Activated CD4-positive, alpha-beta T cell treated with anti-CD3 and anti-CD28 coated beads, Interleukin-2, Interleukin-4, amounts not matched to agents 100 ng/mL and 50 ng/mL, durations not matched to agents 16 hours and 8 hours (primary cell): ENCODE data around the gene ZSWIM9.

Experiments used
- DNase-seq: peaks from one replicate; pipeline ENCODE4 v3.0.0-alpha.2; 2020; ENCODE audit warnings: low spot score

The ZSWIM9 gene

DNA sequence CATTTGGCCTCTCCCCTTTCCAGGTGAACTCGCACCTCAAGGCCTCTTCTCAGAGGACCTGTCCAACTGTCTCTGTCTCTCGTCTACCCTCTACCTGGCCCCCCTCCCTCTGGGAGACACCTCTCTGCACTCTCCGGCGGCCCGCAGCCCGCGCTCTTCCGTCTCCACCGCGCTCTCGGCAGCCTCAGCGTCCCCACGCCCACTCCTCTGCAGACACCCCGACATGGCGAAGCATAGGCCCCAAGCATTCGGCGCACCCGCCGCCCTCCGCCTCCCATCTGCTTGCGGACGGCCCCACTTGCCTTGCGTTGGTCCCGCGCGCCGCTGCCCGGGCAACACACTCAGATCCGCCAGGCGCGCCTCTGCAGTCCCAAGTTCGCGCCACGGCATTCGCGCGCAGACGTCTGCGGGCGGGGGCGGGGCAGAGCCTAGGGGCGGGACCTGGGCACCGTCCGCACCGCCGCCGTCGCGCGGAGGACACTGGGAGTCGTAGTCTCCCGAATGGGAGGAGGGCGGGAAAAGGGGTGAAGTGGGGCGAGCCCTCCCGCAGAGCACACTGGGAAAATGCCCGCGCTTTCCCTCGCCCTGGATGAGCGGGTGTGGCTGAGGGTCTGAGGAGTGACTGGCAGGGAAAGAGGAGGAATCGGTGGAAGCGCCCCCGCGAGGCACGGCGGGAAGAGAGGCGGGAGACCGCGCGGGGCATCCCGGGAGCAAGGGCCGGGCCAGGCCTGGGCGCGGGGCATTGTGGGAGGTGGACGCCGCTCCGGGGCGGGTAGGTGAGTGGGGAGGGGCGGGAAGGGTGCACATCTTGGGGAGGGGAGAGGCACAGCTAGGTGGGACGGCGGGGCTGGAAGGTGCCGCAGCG lies at the start of gene ZSWIM9, which contains the start of gene LIG1:
Gene ZSWIM9, plus strand, starts transcription at position 742 of the 865 bp plus-strand sequence. CDS start 1,123 bp downstream, outside the sequence.
Gene LIG1, minus strand, starts transcription at position 406 of the 865 bp plus-strand sequence. CDS start 4,778 bp downstream, outside the sequence.
- DNase-seq: peak; percentile 91

DNA sequence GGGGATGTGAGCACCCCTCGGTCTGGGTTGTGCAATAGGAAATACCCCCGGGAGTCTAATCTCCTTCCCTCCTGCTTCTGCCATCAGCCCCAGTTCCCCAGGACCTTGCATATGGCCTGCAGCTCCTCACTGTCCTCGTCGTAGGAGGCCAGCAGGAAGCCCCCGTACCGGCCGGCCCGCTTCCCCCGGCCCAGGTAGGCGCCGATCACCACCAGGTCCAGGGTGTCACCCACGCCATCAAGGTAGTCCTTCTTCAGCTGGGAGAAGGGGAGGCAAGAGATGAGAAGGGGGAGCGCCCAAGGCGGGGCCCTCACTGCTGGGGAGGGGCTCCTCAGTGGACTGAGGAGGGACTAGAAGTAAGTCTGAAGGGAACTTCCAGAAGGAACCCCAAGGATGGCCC lies 49.4 kb upstream of the ZSWIM9 start:
- no peak for DNase-seq

DNA sequence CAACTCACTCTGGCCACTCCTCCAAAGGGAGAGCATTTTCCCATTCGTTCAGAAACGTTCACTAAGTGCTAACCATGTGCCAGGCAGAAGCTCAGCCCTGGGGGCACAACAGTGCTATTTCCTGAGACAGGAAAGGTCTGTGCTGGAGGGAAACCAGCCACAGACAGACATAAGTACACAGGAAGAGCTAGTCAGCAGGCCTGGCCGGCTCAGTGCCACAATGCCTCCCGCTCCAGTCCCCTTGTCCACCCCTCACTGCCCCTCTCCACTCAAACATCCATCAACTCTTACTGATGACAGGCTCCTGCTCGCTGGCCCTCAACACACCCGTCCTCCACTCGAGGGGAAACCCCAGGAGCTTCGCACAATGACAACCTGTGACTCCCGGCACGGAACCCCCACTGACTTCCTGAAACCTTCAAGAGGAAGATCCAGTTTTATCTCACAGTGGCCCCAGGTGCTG lies 48.5 kb upstream of the ZSWIM9 start:
- DNase-seq: peak; percentile 22

DNA sequence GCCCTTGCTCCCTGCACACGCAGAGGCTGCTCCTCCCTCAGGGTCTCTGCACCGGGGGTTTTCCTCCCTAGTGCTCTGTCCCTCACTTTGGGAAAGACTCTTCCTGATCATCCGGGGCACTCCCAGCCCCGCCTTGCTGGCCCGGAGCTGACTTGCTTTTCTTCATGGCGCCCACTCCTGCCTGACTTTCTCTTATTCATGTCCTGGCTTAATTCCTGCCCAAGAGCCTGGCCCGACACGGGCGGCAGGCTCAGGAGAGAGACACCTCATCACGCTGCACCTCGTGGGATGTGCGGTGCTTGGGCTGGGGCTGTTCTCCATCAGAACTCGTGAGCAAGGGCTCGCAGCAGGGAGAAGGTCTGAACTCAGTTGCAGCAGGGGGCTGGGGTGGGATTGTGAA lies 48.1 kb upstream of the ZSWIM9 start:
- DNase-seq: no peak

DNA sequence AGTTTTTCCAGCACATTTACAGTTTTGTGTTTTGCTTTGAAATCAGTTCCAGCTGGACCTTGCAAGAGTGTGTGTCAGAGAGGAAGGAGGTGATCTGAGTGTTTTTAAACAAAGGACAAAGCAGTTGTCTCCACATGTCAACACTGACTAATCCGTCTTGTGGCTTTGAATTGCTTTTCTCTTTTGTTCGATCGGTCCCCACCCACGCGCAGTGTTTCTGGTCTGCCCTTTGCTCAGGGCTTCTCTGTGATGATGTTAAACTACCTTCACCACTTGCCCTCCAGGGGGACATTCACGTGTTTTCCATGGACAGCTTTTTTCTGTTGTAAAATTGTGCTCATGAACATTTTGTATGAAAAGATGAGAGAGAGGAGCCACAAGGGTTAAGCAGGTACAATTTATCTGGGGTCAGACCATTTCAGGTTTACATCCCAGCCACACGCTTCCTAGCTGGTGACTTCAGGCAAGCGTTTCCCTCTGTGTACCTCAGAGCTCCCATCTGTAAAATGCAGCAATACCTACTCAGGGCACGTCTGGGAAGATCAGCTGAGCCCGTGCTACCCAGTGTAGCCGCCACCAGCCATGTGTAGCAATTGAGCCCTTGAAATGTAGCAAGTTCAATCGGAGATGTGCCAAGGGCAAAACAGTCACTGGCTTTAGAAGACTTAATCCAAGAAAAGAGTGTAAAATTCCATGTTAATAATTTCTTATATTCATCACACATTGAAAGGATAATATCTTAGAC lies 46.4 kb upstream of the ZSWIM9 start:
- peak; percentile 7 for DNase-seq

DNA sequence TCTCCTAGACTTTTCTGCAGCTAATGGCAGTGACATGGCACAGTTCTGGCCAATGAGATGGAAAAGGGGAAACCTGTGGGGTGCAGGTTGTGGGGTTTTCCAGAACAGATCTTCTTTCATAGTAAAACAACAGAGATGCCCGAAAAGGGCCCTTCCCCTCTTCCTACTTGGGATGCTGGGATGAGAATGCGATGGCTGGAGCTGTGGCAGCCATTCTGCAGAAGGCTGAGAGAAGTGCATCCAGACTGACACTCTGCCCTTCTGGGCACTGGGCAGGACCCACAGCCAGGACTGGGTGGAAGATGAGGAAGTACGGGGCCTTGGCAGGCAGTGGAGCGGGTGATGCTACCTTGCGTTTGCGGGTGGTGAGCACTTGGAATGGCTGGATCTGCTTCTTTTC lies 42.9 kb upstream of the ZSWIM9 start:
- no peak for DNase-seq

DNA sequence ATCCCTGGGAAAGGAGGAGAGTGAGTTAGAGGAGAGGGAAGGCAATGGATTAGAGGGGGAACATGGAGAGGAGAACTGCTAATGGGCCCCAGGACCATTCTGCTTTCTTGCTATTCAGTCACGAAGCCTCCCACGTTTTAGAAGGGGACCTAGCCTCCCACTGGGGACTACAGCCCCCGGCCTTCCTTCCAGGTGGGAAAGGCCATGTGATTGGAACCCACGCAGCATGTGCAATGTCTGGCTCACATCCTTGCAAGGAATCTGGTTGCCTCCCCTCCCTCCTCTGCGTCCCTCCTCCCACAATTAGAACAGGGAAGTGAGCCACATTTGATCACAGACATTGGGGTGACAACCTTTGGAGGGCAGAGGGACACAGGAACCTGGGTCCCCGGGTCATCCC lies 37.4 kb upstream of the ZSWIM9 start:
- no peak for DNase-seq

DNA sequence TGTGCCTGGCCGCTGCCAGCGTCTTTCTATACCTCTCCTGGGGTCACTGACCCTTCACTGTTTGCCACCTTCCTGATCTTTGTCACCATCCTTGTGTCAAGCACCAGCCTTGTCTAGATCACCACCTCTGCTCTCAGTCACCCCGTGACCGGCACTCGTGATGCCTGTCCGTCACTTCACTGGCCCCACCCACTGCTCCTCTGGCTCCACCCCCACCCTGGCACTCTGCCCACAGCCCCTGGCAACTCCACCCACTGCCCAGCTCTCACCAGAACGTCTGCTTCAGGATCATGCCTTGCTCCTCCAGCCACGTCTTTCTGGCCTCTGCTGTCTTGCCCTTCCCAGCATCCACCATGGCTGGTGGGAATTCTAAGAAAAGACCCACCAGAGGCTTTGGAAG lies 35.1 kb upstream of the ZSWIM9 start:
- DNase-seq: peak; percentile 11

DNA sequence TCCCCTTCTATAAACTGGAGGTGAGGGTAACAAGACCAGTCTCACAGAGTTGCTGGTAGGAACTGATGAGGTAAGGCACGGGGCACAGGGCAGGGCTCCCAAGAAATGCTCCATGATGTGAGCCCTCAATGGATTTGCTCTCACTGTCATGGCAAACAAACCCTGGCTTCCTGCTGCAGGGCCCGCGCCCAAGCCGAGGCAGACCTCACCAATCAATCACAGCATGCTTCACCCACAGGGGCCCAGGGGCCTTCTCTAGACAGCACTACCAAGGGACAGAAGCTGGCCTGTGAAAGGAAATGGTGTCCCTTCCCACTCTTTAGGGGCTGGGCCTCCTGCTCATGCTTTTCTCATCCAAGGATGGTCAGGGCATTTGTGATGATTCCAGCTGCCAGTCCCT lies 33.9 kb upstream of the ZSWIM9 start:
- DNase-seq: no peak

DNA sequence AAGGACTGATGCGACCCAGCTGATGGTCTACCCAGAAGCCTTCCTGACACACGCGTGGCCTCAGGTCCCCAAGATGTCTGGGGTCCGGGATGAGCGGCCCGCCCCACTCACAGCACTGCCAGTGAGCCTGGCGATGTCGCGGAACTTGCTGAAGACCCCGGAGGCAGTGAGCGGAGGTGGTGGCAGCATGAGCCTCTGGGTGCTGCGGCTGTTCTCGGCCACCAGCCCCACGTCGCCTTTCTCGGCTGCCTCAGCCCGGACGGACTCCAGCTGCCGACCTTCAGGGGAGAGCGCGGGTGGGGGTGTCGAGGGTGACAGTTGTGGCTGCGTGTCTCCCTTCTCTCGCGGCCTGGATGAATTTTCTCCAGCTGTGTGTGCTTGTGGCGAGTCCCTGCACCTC lies 33.1 kb upstream of the ZSWIM9 start:
- no peak for DNase-seq

DNA sequence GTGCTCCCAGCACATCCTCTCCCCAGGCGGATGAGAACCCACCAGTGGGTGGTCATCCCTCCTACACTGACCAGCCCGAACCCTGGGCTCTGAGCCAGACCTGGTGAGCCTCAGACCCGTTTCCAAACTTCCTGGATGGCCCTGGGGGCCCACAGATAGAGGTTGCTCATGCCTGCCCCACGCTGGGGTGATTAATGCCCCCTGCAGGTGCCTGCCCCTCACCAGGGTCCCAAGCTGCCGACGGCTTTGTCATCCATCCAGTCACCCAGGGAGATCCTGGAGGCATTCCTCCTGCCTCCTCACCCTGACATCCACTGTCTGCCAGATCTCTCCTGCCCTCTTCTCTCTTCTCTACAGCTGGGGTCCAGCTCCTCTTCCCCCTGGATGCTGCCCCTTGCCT lies 31.4 kb upstream of the ZSWIM9 start:
- DNase-seq: no peak

DNA sequence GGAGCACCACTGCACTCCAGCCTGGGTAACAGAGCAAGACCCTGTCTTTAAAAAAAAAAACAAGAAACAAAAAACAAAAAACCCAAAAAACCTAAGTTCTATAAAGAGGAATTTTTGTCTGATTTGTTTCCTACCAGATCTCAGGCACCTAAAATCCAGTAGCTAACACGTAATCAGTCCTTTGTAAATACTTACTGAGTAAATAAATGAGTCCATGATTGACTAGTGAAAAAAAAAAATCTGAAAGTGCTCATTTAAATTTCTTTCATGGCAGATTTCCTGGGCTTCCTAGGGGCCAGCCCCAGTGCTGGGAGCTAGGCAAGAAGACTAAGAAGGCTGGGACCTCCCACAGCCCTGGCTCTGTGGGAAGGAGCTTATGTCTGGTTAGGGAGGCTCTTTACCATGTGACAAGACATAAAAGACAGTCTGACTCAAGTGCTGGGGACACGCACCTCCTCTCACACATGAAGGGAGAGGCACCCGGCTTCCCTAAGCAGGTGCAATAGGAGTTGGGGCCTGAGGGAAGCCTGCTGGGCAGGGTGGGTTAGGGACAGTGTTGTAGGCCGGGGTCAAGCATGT lies 22.8 kb upstream of the ZSWIM9 start:
- no peak for DNase-seq

DNA sequence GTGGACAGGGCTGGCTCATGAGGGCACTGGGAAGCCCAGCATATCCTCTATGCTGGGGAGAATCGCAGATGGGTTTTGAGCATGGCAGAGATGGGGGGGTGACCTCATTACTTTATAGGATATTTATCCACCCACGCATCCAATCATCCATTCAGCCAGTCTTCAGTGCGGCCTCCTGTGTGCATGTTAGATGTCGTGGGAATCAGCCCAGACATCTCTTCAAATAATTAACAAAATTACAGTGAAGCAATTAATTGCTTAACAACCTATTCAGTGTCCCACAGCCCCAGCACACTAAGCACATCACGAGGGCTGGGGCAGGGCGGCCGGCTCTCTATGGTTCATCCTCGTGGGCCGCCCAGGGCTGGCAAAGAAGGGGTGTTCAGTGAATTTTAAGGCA lies 21.9 kb upstream of the ZSWIM9 start:
- no peak for DNase-seq

DNA sequence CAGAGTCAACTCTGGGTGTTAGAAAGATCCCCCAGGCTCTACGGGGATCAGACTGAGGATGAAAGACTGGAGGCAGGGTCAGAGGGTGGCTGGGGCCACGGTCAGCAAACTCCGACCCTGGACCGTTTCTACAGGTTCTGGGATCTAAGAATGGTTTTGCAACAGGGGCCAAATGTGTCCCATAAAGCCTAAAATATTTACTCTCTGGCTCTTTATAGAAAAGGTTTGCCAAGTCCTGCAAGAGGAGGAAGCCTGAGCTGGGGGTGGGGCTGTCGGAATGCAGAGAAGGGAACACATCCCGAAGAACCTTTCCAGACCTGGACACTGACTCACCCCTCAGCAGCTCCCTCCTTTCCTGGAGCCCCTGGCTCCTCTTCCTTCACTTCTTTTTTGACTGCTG lies 21.1 kb upstream of the ZSWIM9 start:
- no peak for DNase-seq

DNA sequence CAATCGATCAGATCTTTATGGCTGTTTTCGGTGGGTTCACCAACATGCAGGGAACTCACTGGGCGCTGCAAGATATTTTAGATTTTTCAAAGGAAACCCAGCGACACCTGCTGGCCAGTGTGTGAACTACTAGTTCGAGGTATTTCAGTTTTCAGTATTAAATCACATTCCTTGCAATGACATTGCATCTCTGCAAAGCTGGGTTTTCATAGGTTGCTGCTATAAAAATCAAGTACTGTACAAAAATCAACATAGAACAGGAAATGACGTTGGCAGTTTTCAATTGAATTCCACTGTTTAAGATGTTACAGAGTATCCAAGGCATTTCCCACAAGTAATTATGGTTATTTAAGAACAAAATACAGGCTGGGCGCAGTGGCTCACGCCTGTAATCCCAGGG lies 17.9 kb upstream of the ZSWIM9 start:
- peak; percentile 59 for DNase-seq

DNA sequence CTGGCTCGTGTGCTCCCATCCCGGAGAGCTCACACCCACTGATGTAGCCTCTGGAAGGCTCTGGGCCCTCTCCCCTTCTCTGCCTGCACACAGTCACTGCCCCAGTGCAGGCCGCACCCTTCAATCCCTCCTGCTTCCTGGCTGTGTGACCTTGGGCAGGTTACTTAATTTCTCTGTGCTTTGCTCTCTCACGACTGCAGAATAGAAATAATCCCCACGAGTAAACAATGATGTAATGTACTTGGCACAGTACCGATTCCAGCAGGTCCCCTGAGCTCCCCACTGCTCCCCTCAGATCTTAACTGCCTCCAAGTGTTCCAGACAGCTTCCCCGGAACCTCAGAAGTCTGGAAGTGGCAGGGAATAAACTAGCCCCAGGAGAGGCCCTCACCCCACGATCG lies 16.5 kb upstream of the ZSWIM9 start:
- no peak for DNase-seq

DNA sequence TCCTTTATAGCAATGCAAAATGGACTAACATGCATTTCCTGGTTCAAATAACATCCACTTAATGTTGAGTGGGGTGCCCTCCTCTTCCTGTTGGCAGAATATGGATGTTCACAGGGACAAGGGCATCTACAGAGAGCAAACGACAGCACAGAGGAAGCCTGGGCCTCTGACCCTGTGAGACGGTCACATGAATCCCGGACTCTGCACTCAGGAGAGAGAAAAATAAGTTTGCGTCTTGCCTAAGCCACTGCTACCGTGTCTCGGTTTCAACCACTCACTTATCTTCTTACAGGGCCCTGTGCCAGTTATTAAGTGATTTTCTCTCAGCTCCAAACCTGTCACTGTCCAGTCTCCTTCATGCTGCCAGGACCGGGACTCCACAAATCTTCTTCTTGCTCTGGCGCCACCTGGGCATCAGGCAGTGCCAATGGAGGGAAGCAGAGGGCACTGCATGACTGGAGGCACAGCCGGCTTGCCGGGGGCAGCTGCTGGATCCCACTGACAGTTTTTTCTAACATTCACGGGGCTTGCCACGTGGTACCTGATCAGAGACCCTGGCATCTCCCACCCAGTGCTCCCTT lies 12.2 kb upstream of the ZSWIM9 start:
- DNase-seq: no peak

DNA sequence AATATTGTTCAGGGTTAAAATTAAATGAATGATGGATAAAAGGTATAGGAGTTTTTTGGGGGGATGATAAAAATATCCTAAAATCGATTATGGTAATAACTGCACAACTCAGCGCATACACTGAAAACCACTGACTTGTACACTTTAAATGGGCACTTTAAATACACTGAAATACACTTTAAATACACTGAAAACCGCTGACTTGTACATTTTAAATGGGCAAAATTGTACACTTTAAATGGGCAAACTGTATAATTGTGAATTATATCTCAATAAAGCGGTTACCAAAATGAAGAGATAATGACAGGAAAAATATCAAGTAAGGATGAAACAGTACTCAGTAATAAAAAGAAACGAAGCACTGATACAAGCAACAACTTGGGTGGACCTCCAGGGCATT lies 1.8 kb upstream of the ZSWIM9 start:
- no peak for DNase-seq

DNA sequence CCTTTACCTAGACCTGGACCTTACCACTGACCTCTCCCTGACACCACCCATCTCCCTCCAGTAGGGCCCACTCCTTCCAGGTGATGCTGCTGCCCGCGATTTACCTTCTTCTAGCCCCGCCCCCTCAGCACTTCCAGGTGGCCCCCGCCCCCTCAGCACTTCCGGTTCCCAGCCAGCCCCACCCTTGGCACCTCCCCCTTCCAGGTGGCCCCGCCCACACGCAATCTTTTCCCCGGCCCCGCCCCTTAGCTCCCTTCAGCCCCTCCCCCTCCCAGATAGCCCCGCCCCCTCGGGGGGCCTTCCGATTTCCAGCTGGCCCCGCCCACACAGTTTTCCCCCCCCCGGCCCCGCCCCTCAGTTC lies 922 bp upstream of the ZSWIM9 start:
- DNase-seq: peak; percentile 92

DNA sequence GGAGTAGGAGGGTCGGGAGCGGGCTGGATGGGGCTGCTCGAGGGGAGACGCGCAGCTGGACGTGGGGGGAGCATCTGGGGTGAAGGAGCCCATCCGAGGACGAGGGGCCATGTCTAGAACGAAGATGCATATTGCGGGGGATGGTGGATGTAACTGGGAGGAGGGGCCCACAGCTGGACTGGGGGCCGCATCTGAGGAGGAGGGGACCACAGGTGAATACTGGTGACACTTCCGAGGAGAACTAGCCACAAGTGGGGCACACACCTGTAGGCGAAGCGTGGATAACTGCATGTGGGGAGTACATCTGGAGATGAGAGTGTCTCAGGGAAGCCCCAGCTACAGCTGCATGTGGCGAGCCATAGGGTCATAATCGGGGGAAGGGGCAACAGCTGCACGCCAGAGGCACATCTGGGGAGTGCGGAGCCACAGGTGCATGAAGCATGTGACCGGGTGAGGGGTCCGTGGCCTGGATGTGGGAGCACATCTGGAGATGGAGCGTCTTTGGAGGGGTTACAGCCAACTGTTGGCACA lies 402 bp downstream of the ZSWIM9 start:
- no peak for DNase-seq

DNA sequence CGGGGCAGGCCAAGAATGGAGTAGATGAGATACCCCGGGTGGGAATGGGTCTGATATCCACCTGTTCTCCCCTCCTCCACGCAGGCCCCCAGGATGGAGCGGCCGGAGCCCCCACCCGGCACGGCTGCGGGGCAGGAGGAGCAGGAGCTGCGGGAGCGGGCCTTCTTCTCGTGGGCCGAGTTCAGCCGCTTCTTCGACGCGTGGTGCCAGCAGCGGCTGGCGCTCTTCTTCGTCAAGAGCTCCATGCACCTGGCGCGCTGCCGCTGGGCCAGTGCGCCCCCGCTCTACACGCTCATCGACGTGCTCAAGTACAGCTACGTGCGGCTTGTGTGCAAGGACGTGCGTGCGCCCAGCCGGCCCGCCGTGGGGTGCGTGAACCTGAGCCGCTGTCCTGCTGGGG lies 1.2 kb downstream of the ZSWIM9 start:
- no peak for DNase-seq

DNA sequence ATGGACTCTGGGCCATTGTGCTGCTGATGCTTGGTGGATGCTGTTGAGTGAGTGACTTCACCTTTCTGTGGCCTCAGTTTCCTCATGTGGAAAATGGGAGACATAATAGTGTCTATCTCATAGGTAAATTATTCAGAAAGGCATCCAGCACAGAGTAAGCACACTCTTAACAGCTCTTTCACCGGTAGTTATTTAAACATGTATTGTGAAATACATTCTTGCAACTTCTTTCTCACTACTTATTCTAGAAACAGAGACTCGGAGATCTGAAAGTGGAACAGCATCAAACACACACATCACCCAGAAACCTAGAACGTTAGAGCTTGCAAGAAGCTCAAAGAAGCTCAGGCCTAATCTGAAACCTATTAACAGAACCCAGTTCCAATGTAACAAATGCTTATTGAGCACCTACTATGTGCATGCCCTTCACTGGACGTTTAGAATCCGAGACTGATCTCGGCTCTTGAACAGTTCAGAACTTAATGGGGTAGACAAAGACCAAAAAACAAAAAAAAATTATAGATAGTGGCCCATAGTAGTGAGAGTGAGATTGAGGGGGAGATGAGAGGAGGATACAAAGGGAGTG lies 4.1 kb downstream of the ZSWIM9 start:
- DNase-seq: no peak
